ENCODE results near the gene CEMIP.

Gene CEMIP

GRCh38 chr15:80850941-80851451 lies 71.8 kb downstream of the CEMIP start:
- no peak for DNase-seq (ENCODE audit: low read depth)

DNA sequence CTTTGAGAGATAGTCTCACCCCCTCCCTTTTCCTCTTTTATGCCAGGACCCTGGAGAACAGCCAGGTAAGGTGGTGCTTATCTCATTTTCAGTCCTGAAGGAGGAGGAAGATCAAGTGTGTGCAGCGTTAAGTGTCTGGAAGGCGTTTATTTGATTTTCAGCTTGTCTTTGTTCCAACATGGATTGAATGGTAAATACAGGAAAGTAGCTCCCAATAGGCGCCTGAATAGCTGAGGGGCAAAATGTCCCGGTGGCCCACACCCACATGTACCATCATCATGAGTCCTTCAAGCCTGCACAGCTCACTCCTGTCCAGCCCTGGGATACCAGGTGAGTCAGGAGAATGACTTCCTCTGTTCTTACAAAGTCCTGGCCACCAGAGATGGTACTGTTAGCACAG lies 73.5 kb downstream of the CEMIP start:
- DNase-seq (ENCODE audit: low read depth) = no peak

DNA sequence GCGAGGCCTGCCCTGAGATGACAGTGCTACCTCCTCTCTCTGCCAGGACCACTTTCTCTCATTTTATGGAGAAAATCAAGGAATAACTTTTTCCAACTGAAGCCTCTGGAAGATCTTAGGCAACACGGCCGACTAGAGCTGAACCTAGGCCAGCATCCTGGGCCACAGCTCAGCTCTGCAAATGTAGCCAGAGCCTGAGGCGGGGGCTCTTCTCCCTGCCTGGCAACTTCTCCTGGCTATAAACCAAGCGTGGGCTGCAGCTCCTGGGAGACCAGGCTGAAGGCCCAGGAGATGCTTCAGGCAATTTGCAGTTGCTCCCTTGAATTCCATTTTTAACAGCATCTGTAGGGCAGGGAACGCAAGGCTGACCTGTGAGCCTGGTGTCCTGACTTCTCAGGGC lies 74.9 kb downstream of the CEMIP start:
- DNase-seq (ENCODE audit: low read depth) = no peak

GRCh38 chr15:80855206-80855605 lies 76.0 kb downstream of the CEMIP start:
- DNase-seq (ENCODE audit: low read depth) = no peak

DNA sequence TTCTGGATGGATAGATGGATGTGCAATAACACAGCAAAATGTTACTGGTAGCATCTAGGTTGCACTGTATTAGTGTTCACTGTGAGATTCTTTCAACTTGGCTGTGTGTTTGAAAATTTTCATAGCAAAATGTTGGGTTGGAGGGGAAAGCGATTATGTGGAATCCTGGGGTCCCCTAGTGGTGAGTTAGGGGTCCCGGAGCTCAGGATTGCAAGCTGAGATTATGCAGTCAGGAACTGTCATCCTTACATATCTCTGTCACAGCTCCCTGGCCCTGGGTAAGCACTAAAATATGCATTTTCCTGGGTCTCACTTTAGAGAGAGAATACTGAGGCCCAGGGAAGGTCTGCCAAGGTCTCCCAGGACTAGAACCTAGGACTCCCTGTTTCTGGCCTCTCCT lies 77.2 kb downstream of the CEMIP start:
- no peak for DNase-seq (ENCODE audit: low read depth)

DNA sequence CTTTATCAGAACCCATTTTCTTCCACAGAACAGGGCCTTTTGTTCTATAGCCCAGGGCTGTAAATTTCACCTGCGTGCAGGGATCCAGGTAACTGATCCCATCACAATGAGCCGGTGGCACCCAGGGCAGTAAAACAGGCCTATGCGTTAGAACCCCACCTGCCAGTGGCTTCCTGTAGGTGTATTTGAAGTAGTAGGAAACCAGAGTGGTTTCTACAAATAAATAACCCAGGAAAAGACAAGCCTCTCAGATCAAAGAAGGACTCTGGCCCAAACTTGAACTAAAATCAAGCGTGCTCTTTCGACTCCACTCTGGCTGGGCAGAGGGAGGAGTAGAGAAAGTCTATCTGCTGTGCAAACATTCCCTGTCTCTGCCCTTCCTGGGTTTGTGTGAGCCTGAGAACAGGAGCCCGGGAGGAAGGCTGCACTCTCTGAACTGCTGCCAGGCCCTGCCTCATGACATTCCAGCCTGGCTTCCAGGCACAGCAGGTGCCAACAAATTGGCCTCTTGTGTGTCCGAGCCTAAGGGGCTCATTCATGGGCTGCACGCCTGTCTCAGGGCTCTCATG lies 77.7 kb downstream of the CEMIP start:
- no peak for DNase-seq (ENCODE audit: low read depth)

DNA sequence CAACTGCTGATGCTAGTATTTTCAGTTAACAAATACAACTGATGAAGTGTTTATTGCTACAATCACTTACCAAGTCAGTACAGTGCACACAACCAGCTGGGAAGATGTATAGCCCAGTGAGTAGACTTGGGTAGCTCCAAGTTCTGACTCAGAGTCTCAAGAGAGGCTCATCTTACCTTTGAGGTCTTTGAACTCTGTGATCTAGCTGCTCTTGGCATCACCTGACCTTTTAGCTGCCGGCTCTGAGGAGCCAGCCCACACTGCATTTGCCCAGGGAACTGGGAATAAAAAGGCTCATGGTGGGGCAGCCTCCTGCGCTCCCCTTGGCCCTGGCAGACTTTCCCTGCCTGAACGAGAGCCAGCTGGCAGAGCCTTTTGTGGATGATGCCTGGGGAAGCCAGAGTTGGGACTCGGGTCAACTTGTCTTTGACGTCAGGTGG lies 82.6 kb downstream of the CEMIP start:
- DNase-seq (ENCODE audit: low read depth) = no peak

DNA sequence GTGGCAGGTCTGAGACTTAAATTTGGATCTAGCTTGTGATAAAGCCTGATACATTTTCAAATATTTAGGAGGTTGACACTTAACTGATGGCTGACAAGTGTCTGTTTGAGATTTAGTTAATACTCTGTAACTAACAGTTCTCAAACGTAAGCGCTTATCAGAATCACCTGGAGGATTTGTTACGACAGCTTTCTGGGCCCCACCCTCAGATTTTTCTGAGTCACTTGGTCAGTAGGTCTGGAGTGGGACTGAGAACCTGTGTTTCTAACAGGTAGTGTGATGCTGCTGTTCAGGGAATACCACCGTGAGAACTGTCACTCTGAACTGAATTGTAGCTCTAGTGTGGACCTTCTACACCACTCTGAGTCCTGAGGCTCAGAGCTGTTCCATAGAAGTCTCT lies 85.5 kb downstream of the CEMIP start:
- no peak for DNase-seq (ENCODE audit: low read depth)

DNA sequence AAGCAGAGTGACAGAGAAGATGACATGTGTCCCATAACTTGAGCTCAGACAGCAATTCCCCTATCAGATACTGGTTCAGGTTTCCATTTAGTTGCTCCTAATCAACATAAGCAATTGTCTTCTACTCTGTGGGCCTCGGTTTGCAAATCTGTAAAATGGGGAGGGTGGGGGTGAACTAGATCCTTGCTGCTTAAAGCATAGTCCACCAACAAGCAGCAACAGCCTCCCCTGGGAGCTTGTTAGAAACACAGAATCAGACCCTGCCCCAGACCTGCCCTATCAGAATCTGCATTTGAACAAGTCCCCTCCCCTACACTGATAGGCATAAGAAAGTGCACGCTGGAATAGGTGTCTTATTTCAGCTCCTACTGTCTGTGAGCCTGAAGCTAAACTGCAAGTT lies 87.8 kb downstream of the CEMIP start:
- DNase-seq (ENCODE audit: low read depth) = no peak

DNA sequence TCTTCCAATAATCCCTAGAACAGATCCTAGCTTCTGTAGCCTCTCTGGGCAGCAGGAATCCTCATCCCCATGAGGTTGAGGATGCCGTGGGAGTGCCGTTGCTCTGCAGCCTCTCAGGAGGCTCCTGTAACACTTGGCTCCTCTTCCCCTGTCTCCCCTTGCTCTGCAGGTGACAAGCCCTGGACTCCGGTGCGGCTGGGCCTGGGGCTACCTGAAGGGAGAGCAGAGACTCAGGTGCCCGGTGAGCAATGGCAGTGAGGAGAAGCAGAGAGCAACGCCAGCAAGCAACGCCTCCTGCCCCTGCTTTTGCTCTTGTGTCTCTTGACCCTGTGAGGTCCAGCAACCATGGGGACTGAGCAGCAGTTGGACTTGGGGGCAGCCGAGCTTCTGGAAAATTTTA lies 91.2 kb downstream of the CEMIP start:
- DNase-seq (ENCODE audit: low read depth) = no peak

DNA sequence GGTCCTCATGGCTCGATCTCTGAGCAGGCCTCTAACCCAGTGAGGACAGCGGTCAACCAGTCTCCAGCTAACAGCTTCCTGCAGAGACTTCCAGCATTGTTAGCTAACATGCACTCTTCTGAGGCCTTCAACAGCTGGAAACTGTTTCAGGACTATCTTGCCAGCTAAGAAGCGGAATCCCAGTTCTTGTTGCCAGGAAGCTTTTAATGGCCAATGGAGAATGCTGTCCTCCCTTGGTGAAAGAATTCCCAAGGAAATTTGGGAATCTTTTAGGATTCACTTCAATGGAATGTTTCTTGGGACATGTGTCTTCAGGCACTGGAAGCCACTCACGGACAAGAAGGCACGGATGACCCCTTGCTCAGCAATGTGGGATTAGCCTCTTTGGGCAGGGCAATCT lies 91.7 kb downstream of the CEMIP start:
- no peak for DNase-seq (ENCODE audit: low read depth)

- DNase-seq (ENCODE audit: low read depth) = no peak
Observed at GRCh38 chr15:80871858-80872257, 92.7 kb downstream of the CEMIP start.

GRCh38 chr15:80873366-80873952 lies 94.3 kb downstream of the CEMIP start:
- no peak for DNase-seq (ENCODE audit: low read depth)

DNA sequence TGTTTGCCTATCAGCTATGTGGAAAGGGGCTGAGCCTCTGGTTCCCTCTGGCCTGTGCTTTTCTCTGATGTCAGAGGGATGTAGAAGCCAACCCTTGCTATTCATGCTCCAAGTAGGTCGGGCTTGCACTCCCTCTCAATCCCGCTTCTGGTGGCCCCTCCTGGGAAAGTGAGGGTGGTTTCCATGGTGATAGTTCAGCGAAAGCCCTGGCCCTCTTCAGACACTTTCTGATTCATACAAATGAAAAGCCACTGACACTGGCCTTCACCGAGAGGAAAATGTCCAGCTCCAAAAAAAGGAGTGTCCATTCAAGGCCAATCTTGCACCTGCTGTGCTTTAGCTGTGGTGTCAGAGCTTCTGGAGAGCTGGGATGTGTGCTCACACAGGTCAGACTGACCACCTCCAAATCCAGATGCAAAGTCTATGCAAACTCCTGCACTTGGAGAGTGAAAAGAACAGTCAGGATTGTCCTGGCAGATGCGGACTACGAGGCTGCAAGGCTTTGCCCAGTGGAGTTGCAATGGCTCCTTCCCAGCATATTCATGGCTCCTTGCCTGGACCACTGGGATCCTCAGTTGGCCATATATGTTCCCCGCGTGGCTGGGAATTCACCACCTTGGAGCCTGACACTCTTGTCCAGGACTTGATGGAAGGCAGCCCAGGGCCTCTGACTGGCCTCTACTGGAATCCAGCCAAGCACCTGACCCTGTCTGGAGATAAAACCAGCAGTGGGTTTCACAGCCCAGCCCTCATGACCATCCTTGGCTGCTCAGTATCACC lies 96.6 kb downstream of the CEMIP start:
- no peak for DNase-seq (ENCODE audit: low read depth)

DNA sequence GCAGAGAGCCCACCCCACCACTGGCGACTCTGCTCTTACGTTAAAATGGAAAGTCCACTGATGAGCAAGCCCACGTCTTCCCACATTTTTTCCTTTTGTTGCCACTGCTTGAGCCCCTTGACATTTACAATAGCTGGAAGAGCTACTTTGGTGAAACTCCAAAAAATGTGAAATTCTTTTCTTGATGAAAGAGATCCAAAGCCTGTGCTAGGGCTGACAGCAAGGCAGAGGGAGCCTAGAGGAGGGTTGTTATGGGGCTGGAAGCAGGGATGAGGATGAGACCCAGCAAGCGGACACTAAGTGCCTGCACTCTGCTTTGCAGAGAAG lies 97.1 kb downstream of the CEMIP start:
- DNase-seq (ENCODE audit: low read depth) = no peak

DNA sequence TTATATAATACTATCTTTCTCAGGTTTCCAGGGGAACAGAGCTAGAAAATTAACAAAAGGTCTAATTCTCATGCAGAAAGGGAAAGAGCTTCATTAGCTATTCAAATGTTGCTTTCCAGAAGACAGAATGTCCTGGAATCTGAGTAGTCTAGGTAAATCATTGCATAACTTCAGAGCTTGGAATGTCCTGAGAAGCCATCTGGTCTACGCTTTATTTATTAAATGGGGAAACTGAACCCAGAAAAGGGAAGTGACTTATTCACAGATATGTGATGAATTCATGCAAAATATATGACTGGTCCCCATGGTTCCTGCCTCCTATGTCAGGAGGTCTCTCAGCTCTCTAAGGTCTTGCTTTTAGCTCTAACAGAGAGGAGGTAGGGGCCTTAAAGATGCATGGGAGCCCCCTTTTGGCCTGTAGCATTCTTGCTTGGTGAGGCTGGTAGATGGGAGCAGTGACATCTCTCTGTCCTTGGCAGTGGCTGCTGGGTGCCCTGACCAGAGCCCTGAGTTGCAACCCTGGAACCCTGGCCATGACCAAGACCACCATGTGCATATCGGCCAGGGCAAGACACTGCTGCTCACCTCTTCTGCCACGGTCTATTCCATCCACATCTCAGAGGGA lies 99.2 kb downstream of the CEMIP start:
- no peak for DNase-seq (ENCODE audit: low read depth)

- no peak for DNase-seq (ENCODE audit: low read depth)
Observed at GRCh38 chr15:80878867-80879250, 99.7 kb downstream of the CEMIP start.

DNA sequence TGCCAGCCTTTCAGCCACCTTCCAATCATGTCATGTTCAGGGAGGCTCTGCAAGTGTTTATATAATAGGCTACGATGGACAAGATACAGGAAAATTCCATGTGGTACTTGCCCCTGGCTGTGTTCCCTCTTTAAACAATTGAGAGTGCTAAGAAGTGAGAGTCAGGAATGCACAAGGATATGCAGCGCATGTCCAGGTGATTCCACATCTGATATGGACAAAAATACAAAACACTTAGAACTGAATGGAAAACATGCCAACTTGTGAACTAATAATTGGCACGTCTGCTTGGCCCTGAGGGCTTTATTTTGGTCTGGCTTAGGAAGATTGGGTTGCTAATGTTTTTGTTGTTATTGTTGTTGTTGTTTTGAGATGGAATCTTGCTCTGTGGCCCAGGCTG lies 100.9 kb downstream of the CEMIP start:
- no peak for DNase-seq (ENCODE audit: low read depth)

DNA sequence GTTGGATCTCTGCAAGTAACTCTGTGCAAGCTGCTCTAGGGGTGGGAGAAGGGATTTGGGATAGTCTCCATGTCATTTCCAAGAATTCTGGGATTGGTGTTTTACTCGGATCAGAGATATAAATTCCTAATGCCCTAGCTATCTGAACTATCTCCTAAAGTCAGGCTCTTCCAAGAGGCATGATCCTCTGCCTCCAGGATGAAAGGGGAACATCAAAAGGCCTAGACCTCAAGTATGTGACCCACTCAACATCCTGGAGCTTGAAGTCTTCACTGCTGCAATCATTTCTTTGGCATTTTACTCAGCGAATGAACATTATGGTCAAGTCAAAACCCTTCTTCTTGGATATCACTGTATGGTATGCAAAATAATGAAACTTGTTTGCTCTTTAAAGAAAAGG lies 104.5 kb downstream of the CEMIP start:
- no peak for DNase-seq (ENCODE audit: low read depth)

GRCh38 chr15:80885016-80885579 lies 105.9 kb downstream of the CEMIP start:
- DNase-seq (ENCODE audit: low read depth) = no peak

- no peak for DNase-seq (ENCODE audit: low read depth)
Observed at GRCh38 chr15:80887148-80887547, 108.0 kb downstream of the CEMIP start.

DNA sequence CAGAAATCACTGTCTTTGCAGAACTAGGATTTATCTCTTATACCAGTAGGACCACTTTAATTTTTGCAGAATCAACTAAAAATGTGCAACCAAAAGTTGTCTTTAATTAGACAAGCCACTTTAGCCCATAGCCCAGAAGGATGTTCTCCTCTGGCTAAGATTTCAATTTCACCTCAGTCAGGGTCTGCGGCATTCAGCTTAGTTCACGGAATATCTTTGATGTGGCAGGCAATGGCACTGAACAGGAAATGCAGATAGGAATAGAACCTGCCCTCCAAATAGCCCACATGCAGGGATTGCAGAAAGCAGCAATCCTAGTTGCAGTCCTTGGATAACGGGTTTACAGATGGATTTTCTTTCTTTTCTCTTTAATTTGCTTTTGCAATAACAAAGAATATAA lies 109.7 kb downstream of the CEMIP start:
- DNase-seq (ENCODE audit: low read depth) = no peak

All from stimulated activated CD8-positive, alpha-beta memory T cell treated with anti-CD3 and anti-CD28 coated beads, Interleukin-12 subunit alpha, Interleukin-12 subunit beta, amount 100 ng/mL, for 4 hours (primary cell).